ENCODE results near the gene MGAT5B.

DNA sequence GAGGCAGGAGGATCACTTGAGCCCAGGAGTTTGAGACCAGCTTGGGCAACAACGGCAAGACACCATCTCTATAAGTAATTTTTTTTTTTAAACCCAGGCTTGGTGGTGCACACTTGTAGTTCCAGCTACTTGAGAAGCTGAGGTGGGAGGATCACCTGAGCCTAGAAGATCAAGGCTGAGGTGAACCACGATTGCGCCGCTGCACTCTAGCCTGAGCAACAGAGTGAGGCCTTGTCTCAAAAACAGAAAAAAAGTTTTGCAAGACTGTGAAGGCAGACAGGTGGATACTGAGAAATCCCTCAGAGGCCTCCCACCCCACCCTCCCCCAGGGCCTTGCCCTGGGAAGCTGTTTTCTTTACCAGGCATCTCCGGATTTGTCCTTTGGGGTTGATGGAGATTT is 125.4 kb downstream of the MGAT5B start:
- TF ChIP-seq, protein P1, sequence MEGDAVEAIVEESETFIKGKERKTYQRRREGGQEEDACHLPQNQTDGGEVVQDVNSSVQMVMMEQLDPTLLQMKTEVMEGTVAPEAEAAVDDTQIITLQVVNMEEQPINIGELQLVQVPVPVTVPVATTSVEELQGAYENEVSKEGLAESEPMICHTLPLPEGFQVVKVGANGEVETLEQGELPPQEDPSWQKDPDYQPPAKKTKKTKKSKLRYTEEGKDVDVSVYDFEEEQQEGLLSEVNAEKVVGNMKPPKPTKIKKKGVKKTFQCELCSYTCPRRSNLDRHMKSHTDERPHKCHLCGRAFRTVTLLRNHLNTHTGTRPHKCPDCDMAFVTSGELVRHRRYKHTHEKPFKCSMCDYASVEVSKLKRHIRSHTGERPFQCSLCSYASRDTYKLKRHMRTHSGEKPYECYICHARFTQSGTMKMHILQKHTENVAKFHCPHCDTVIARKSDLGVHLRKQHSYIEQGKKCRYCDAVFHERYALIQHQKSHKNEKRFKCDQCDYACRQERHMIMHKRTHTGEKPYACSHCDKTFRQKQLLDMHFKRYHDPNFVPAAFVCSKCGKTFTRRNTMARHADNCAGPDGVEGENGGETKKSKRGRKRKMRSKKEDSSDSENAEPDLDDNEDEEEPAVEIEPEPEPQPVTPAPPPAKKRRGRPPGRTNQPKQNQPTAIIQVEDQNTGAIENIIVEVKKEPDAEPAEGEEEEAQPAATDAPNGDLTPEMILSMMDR (conservative IDR thresholded peaks at IDR 0.05), result no peak
- no peak for TF ChIP-seq EZH2 (IDR thresholded peaks at IDR 0.05; ENCODE audit: low read depth)

Data from PC-9 (cell line).